HepG2 (cell line): ENCODE data around the gene SRP14. TPM values are rescaled to one million over a fixed set of nuclear protein-coding genes. Genes with fewer than 3 reads are reported as not detected.

Experiments
- ARID5B ChIP-seq: IDR thresholded peaks from 2 replicates; pipeline ENCODE4 v1.4.0; 2020; ENCODE audit warnings: mild to moderate bottlenecking, missing genetic modification reagents
- ATF4 ChIP-seq, 2 experiments: fragments of 450-650 bp in 1 of 2; sonication (generic) in 1 of 2; formaldehyde crosslinking; IDR thresholded peaks; 2 replicates each; pipeline versions ENCODE4 v1.5.0 to v1.8.0; 2020 to 2022; ENCODE audit warnings: mild to moderate bottlenecking in 1 of 2, missing genetic modification reagents in 1 of 2
- CREB1 ChIP-seq, 2 experiments: fragments of 450-650 bp in 1 of 2; IDR thresholded peaks; 2 replicates each; pipeline ENCODE4 v1.6.1; 2016 to 2017; ENCODE audit warnings: control low read depth in 1 of 2, mild to moderate bottlenecking in 1 of 2, missing compliant biosample characterization in 1 of 2, missing genetic modification characterization in 1 of 2
- GABPA ChIP-seq, 2 experiments: IDR thresholded peaks; 2 replicates each; pipeline ENCODE4 v1.6.1; 2011 to 2016; ENCODE audit warnings: low read depth in 2 of 2, low read length in 1 of 2, missing biosample characterization in 1 of 2, missing genetic modification characterization in 1 of 2
- GPN1 ChIP-seq: sonication (generic); formaldehyde crosslinking; IDR thresholded peaks from 2 replicates; pipeline ENCODE4 v1.5.1; 2020; ENCODE audit warnings: missing genetic modification reagents, borderline replicate concordance
- LRRFIP1 ChIP-seq: sonication (generic); formaldehyde crosslinking; conservative IDR thresholded peaks from 2 replicates; pipeline ENCODE4 v1.4.0; 2020; ENCODE audit warnings: missing genetic modification reagents
- MIER3 ChIP-seq: IDR thresholded peaks from 2 replicates; pipeline ENCODE4 v1.6.1; 2016; ENCODE audit warnings: missing compliant biosample characterization, borderline replicate concordance
- MIXL1 ChIP-seq: IDR thresholded peaks from 2 replicates; pipeline ENCODE4 v1.6.1; 2016
- NCOA1 ChIP-seq: sonication (generic); formaldehyde crosslinking; IDR thresholded peaks from 2 replicates; pipeline ENCODE4 v1.9.0; 2021; ENCODE audit warnings: missing genetic modification reagents
- NFIB ChIP-seq: sonication (generic); formaldehyde crosslinking; IDR thresholded peaks from 2 replicates; pipeline ENCODE4 v1.9.0; 2021; ENCODE audit warnings: missing genetic modification reagents, mild to moderate bottlenecking, borderline replicate concordance
- NFKBIZ ChIP-seq: IDR thresholded peaks from 2 replicates; pipeline ENCODE4 v1.6.1; 2018; ENCODE audit warnings: missing genetic modification reagents, missing compliant biosample characterization
- PAWR ChIP-seq: sonication (generic); formaldehyde crosslinking; IDR thresholded peaks from 2 replicates; pipeline ENCODE4 v1.4.0; 2020; ENCODE audit warnings: missing genetic modification reagents, mild to moderate bottlenecking, borderline replicate concordance
- PHF21A ChIP-seq: sonication (generic); formaldehyde crosslinking; IDR thresholded peaks from 2 replicates; pipeline ENCODE4 v1.5.0; 2020; ENCODE audit warnings: mild to moderate bottlenecking, missing genetic modification reagents
- SP5 ChIP-seq: IDR thresholded peaks from 2 replicates; pipeline ENCODE4 v1.6.1; 2016; ENCODE audit warnings: low read depth, borderline replicate concordance
- SPEN ChIP-seq: sonication (generic); formaldehyde crosslinking; IDR thresholded peaks from 2 replicates; pipeline ENCODE4 v1.5.1; 2020; ENCODE audit warnings: low read depth, mild to moderate bottlenecking, missing genetic modification reagents
- TCF7L2 ChIP-seq: IDR thresholded peaks from 2 replicates; pipeline ENCODE4 v1.6.1; 2011; ENCODE audit warnings: mild to moderate bottlenecking, low read depth, low read length, moderate library complexity
- THAP8 ChIP-seq: sonication (generic); formaldehyde crosslinking; IDR thresholded peaks from 2 replicates; pipeline ENCODE4 v1.5.1; 2020; ENCODE audit warnings: missing genetic modification reagents, mild to moderate bottlenecking, borderline replicate concordance
- ZFX ChIP-seq: sonication (generic); formaldehyde crosslinking; IDR thresholded peaks from 2 replicates; pipeline ENCODE4 v1.4.0; 2020; ENCODE audit warnings: mild to moderate bottlenecking, low read depth, missing genetic modification reagents, moderate library complexity
- ZNF619 ChIP-seq: sonication (generic); formaldehyde crosslinking; IDR thresholded peaks from 2 replicates; pipeline ENCODE4 v1.4.0; 2020; ENCODE audit warnings: mild to moderate bottlenecking, missing genetic modification reagents
- ZSCAN31 ChIP-seq: sonication (generic); formaldehyde crosslinking; IDR thresholded peaks from 2 replicates; pipeline ENCODE4 v1.5.0; 2020; ENCODE audit warnings: low read depth, mild to moderate bottlenecking, missing genetic modification reagents
- polyA plus RNA-seq, 8 experiments: library from polyadenylated mRNA; depleted of rRNA in 3 of 8; stranded (reverse) in 7 of 8; unstranded in 1 of 8; fragments of >200 nt; fragmentation: Illumina TruSeq in 4 of 8; extraction: Trizol in 4 of 8; gene quantifications; 2 replicates each; pipeline versions ENCODE4 v1.2.1 to v1.2.3, GENCODE V29; 2011 to 2016; ENCODE audit warnings: low read depth in 4 of 8, missing spikeins in 1 of 8, mixed read lengths in 1 of 8; ENCODE audit not compliant: insufficient read depth in 1 of 8
- total RNA-seq, 5 experiments: library from RNA; depleted of rRNA; stranded (reverse); fragments of >200 nt; fragmentation: Illumina TruSeq; extraction: Trizol; gene quantifications; 2 replicates each; pipeline ENCODE4 v1.2.3, GENCODE V29; 2016; ENCODE audit warnings: low read depth in 1 of 5

SRP14 gene
- total and polyA plus RNA-seq, 2 of the 13 experiments (the other 11 are each of a cell fraction or from before 2014, with no cell fraction given): 208 to 356 TPM

- TF ChIP-seq ARID5B (CRISPR knock-in tag): no peak; the same call in none of the 2 replicates
- no peak for TF ChIP-seq NFIB
- peak; percentile 93; the same call in 1 of the 2 replicates for TF ChIP-seq ZNF619 (CRISPR knock-in tag)
- no peak for TF ChIP-seq GPN1 (CRISPR knock-in tag)
- peak; percentile 74; the same call in 1 of the 2 replicates for TF ChIP-seq ZSCAN31 (CRISPR knock-in tag)
- no peak for TF ChIP-seq THAP8
- no peak for TF ChIP-seq TCF7L2
- TF ChIP-seq NFKBIZ (CRISPR knock-in tag): no peak
- TF ChIP-seq LRRFIP1 (CRISPR knock-in tag): no peak
- no peak; a peak in 1 of 4 replicates for TF ChIP-seq ATF4 (CRISPR knock-in tag; IDR thresholded peaks at IDR 0.05)
- TF ChIP-seq PAWR (CRISPR knock-in tag): no peak
- peak; percentile 99 for TF ChIP-seq ZFX (CRISPR knock-in tag)
- TF ChIP-seq NCOA1 (CRISPR knock-in tag): no peak
- TF ChIP-seq GABPA (IDR thresholded peaks at IDR 0.05; ENCODE audit: low read depth, low read length): peak; percentile 97
- TF ChIP-seq GABPA (CRISPR knock-in tag; IDR thresholded peaks at IDR 0.05; ENCODE audit: low read depth): peak; percentile 96
- 0 out of 2 replicates have a peak, but pooled peaks have one; percentile 21 for TF ChIP-seq SP5 (CRISPR knock-in tag)
- no peak; the same call in 1 of the 2 replicates for TF ChIP-seq MIER3
- peak; percentile 40; the same call in 1 of the 2 replicates for TF ChIP-seq PHF21A (CRISPR knock-in tag)
- TF ChIP-seq MIXL1 (CRISPR knock-in tag): no peak
- peak; percentile 86 for TF ChIP-seq SPEN (CRISPR knock-in tag)
- 0 out of 2 replicates have a peak, but pooled peaks have one; percentile 15 for TF ChIP-seq CREB1 (IDR thresholded peaks at IDR 0.05)
- 0 out of 2 replicates have a peak, but pooled peaks have one; percentile 32 for TF ChIP-seq CREB1 (CRISPR knock-in tag; IDR thresholded peaks at IDR 0.05)
Measured at GRCh38 chr15:40038638-40039543, at the start of gene SRP14 (continued).
